ENCODE results near the gene RGMA.

RGMA gene

DNA sequence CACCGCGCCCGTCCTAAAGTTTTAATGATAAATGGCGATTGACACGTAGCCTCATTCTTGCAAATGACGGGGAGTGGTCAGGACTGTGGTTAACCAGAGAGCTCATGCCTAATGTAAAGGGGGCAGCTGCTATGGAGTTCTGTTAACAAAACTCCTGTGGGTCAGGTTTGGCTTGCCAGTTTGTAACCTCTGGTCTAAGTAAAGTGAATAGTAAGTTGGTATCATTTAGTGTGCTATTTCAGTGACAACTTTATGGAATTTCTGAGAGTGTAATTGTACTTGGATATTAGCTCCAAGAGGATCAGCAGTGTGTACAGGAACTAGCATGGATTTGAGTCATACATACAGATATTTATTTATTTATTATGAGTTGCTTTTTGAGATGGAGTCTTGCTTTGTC is 87.9 kb downstream of the RGMA start:
- no peak for DNase-seq

GRCh38 chr15:92997821-92998220 is 91.2 kb downstream of the RGMA start:
- no peak for DNase-seq

DNA sequence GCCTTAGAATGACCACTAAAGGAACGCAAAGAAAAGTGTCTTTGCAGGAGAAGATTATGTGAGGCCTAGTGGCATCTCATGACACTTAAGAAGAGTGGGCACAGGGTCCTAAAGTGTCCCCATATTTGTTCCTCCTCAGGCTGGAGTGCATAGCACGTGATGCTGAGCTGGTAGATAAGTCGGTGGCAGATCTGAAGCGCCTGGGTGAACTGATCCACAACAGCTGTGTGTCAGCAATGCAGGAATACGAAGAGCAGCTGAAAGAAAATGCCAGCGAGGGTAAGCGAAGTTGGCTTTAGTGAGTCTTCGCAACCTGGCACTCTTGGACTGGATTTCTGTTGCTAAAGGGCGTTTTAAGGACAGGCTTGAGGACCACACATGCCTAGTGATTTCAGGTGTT is 96.3 kb downstream of the RGMA start:
- DNase-seq: no peak

DNA sequence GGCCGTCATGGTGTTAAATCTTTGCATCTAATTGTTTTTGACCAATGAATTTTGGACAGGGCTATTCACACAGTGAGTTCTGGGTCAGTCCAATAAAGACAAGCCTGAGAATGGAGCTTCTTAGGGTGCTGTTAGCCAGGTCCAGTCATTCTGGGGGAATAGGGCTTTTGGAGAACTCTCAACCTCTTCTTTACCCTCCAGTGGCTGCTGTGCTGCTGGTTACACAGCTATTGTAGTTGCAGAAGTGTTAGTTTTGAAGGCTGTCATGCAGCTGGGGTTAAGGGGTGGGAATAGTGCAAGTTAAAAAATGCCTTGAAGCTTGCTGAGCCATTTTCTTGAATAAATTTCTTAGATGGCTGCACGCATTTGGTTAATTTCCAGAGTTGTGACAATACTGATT is 99.0 kb downstream of the RGMA start:
- DNase-seq: no peak

DNA sequence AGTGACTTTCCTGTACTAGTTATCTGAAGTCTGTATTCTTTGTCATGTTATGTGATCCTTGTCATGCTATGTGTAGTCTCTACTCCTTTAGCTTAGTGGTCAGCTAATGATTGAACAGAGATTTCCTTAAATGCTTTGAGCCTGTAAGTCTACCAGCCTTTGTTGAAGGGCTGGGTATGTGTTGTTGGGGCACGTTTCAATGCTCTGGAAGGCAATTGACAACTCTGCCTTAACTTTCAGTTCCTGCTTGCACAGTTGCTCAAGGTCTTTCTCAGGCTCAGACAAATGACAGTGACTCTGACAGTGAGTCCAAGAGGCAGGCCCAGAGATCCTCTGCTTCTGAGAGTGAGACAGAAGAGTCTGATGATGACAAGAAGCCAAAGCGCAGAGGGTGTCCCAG is 99.5 kb downstream of the RGMA start:
- DNase-seq: no peak

Data from NCI-H226 (cell line).